Testis (tissue), 3 donors: ENCODE data around the gene SHE. TPM values are rescaled to one million over a fixed set of nuclear protein-coding genes. Genes with fewer than 3 reads are reported as not detected.

Experiments used
- DNase-seq: peaks from one replicate; pipeline ENCODE4 v3.0.0-alpha.2; 2019
- H3K27ac ChIP-seq, 2 donors: fragments of 200-600 bp; sonication (generic); one replicate each; pipeline ENCODE4 v1.5.1; 2019
- H3K27me3 ChIP-seq: fragments of 200-600 bp; sonication (generic); one replicate; pipeline ENCODE4 v1.5.1; 2019
- H3K36me3 ChIP-seq: fragments of 200-600 bp; sonication (generic); one replicate; pipeline ENCODE4 v1.5.1; 2017; ENCODE audit warnings: low read depth; ENCODE audit errors: missing control alignments
- H3K4me1 ChIP-seq: fragments of 200-600 bp; sonication (generic); one replicate; pipeline ENCODE4 v1.5.1; 2019
- H3K4me3 ChIP-seq, 2 donors: fragments of 200-600 bp; sonication (generic); one replicate each; pipeline ENCODE4 v1.5.1; 2017 to 2019
- H3K9me3 ChIP-seq: fragments of 200-600 bp; sonication (generic); one replicate; pipeline ENCODE4 v1.5.1; 2017
- CTCF ChIP-seq, 3 experiments: fragments of 450-650 bp in 2 of 3; fragments of 200-600 bp in 1 of 3; sonication (generic) in 1 of 3; IDR thresholded peaks; one replicate each; pipeline ENCODE4 v1.5.1; 2016 to 2019; ENCODE audit warnings: antibody characterized with exemption in 3 of 3, mild to moderate bottlenecking in 2 of 3, moderate library complexity in 1 of 3
- POLR2A ChIP-seq: fragments of 450-650 bp; IDR thresholded peaks from one replicate; pipeline ENCODE4 v1.6.1; 2017; ENCODE audit warnings: antibody characterized with exemption, mild to moderate bottlenecking, moderate library complexity
- WGBS, 2 donors: methylation state at CpG; one replicate each; pipeline ENCODE4 v1.1.5; 2018; 5-methylcytosine and 5-hydroxymethylcytosine counted together
- intact Hi-C: fragments of 100-400 bp; cut with DNase I; formaldehyde crosslinking; loops from one replicate; pipeline ENCODE4 v1.15.1; 2023; ENCODE audit warnings: low total_unique reads
- polyA plus RNA-seq: library from polyadenylated mRNA; stranded (reverse); fragments of 350-450 nt; fragmentation: Illumina TruSeq; extraction: RNeasy Lipid Tissue Mini Kit (QIAGEN cat#74804); gene quantifications from one replicate; pipeline ENCODE4 v1.2.3, GENCODE V29; 2014; ENCODE audit warnings: low read depth, low replicate concordance; ENCODE audit not compliant: insufficient read depth
- total RNA-seq, 2 donors: library from RNA; depleted of rRNA; stranded (reverse); fragments of >200 nt; gene quantifications; one replicate each; pipeline ENCODE4 v1.2.3, GENCODE V29; 2016

SHE gene
- total and polyA plus RNA-seq, 3 donors from 2014 or later: 50.9 to 57.9 (median 53.7) TPM

GRCh38 chr1:154442006-154442740 is 60.0 kb downstream of the SHE start:
- no peaks in the 10 kb centered on the region for H3K36me3 ChIP-seq
- peaks cover 9% of the 10 kb centered on the region for H3K4me1 ChIP-seq
- H3K27me3 ChIP-seq: no peaks in the 10 kb centered on the region
- WGBS, 2 donors: 62 to 73% methylated on average over 13 of the region's 13 CpGs
- intact Hi-C loops: no loop called here
- peak overlapping the region; percentile 18 to 50 for H3K27ac ChIP-seq
- H3K4me3 ChIP-seq: no peak overlapping the region
- no peak for TF ChIP-seq POLR2A
- DNase-seq: no peak
- no peaks in the 10 kb centered on the region for H3K9me3 ChIP-seq

- no peak overlapping the region for H3K4me3 ChIP-seq
- no peak for DNase-seq
- H3K36me3 ChIP-seq: no peaks in the 10 kb centered on the region
- H3K27ac ChIP-seq: no peak overlapping the region
- peaks cover 9% of the 10 kb centered on the region for H3K4me1 ChIP-seq
- intact Hi-C loops: no loop called here
- 75% methylated on average over 8 of the region's 8 CpGs for WGBS, 2 donors
- TF ChIP-seq POLR2A (no peak), CTCF (IDR thresholded peaks at IDR 0.05) (no peak)
- H3K27me3 ChIP-seq: no peaks in the 10 kb centered on the region
- H3K9me3 ChIP-seq: no peaks in the 10 kb centered on the region
Measured at GRCh38 chr1:154441241-154441888, 60.8 kb downstream of the SHE start.

- no peaks in the 10 kb centered on the region for H3K9me3 ChIP-seq
- H3K4me3 ChIP-seq: no peak overlapping the region
- no peak for TF ChIP-seq POLR2A
- TF ChIP-seq CTCF (IDR thresholded peaks at IDR 0.05): no peak
- no peaks in the 10 kb centered on the region for H3K36me3 ChIP-seq
- peaks cover 9% of the 10 kb centered on the region for H3K4me1 ChIP-seq
- no peak overlapping the region for H3K27ac ChIP-seq
- 77 to 88% methylated on average over 6 of the region's 6 CpGs for WGBS, 2 donors
- no peaks in the 10 kb centered on the region for H3K27me3 ChIP-seq
- DNase-seq: no peak
- intact Hi-C loops: no loop called here
Measured at GRCh38 chr1:154440036-154440804, 62.0 kb downstream of the SHE start.

GRCh38 chr1:154436433-154436832 is 65.8 kb downstream of the SHE start:
- Histone ChIP-seq H3K4me1 (peaks cover 10% of the 10 kb centered on the region), H3K4me3 (no peak overlapping the region), H3K9me3 (no peaks in the 10 kb centered on the region), H3K27ac (no peak overlapping the region), H3K36me3 (no peaks in the 10 kb centered on the region), H3K27me3 (no peaks in the 10 kb centered on the region)
- intact Hi-C loops: no loop called here
- DNase-seq: no peak
- 62 to 82% methylated on average over 9 of the region's 9 CpGs for WGBS, 2 donors
- TF ChIP-seq POLR2A: no peak
- no peak for TF ChIP-seq CTCF (IDR thresholded peaks at IDR 0.05)

- no peak overlapping the region for H3K27ac ChIP-seq
- no peak for DNase-seq
- H3K36me3 ChIP-seq: no peaks in the 10 kb centered on the region
- no peaks in the 10 kb centered on the region for H3K27me3 ChIP-seq
- H3K4me1 ChIP-seq: peaks cover 13% of the 10 kb centered on the region
- 91 to 92% methylated on average over 7 to 15 of the region's 15 CpGs for WGBS, 2 donors
- TF ChIP-seq POLR2A: no peak
- TF ChIP-seq CTCF (IDR thresholded peaks at IDR 0.05): no peak
- no peak overlapping the region for H3K4me3 ChIP-seq
- intact Hi-C loops: no loop called here
- H3K9me3 ChIP-seq: no peaks in the 10 kb centered on the region
Measured at GRCh38 chr1:154435599-154436200, 66.5 kb downstream of the SHE start.
